Astrocyte (in vitro differentiated cells and primary cell): ENCODE data around the gene CCDC191. TPM values are rescaled to one million over a fixed set of nuclear protein-coding genes. Genes with fewer than 3 reads are reported as not detected.

ENCODE experiments used
- DNase-seq: peaks from one replicate; pipeline ENCODE4 v3.0.0-alpha.2; 2010; ENCODE audit warnings: low read depth
- FAIRE-seq: peaks from 2 replicates; lab custom pipeline; 2011; peaks lifted over from hg19 to GRCh38; lab: Jason Lieb, UNC
- H2AFZ ChIP-seq: 2 replicates; pipeline ENCODE4 v1.6.0; 2012; ENCODE audit warnings: low read depth, low read length, inconsistent platforms
- H3K27ac ChIP-seq: 2 replicates; pipeline ENCODE4 v1.5.1; 2011; ENCODE audit warnings: low read depth, low read length, inconsistent platforms
- H3K27me3 ChIP-seq: 2 replicates; pipeline ENCODE4 v1.6.0; 2011; ENCODE audit warnings: low read length, inconsistent platforms; ENCODE audit not compliant: insufficient read depth
- H3K36me3 ChIP-seq: 2 replicates; pipeline ENCODE4 v1.5.1; 2011; ENCODE audit warnings: low read length, inconsistent platforms; ENCODE audit not compliant: insufficient read depth
- H3K4me1 ChIP-seq: 2 replicates; pipeline ENCODE4 v1.5.1; 2011; ENCODE audit warnings: low read length, inconsistent platforms; ENCODE audit not compliant: insufficient read depth
- H3K4me2 ChIP-seq: 2 replicates; pipeline ENCODE4 v1.6.0; 2012; ENCODE audit warnings: low read length, inconsistent platforms
- H3K4me3 ChIP-seq: 2 replicates; pipeline ENCODE4 v1.5.1; 2011; ENCODE audit warnings: low read depth, mild to moderate bottlenecking, low read length, inconsistent platforms; ENCODE audit not compliant: insufficient read depth
- H3K79me2 ChIP-seq: 2 replicates; pipeline ENCODE4 v1.6.0; 2012; ENCODE audit warnings: mild to moderate bottlenecking, low read length, inconsistent platforms; ENCODE audit not compliant: insufficient read depth
- H3K9ac ChIP-seq: 2 replicates; pipeline ENCODE4 v1.6.0; 2012; ENCODE audit warnings: mild to moderate bottlenecking, low read length, inconsistent platforms
- H3K9me3 ChIP-seq: 2 replicates; pipeline ENCODE4 v1.5.1; 2012; ENCODE audit warnings: low read depth, mild to moderate bottlenecking, low read length, inconsistent platforms; ENCODE audit not compliant: insufficient read depth
- H4K20me1 ChIP-seq: 2 replicates; pipeline ENCODE4 v1.6.0; 2012; ENCODE audit warnings: low read length, inconsistent platforms; ENCODE audit not compliant: insufficient read depth
- H3K27ac Mint-ChIP-seq: one replicate; pipeline ENCODE4 v1.8.0; 2021; ENCODE audit warnings: mild to moderate bottlenecking, mixed read lengths; ENCODE audit not compliant: unreplicated experiment
- H3K27me3 Mint-ChIP-seq: one replicate; pipeline ENCODE4 v1.8.0; 2021; ENCODE audit warnings: low read depth, mixed read lengths; ENCODE audit not compliant: unreplicated experiment
- H3K36me3 Mint-ChIP-seq: one replicate; pipeline ENCODE4 v1.8.0; 2021; ENCODE audit warnings: low read depth, mixed read lengths; ENCODE audit not compliant: unreplicated experiment
- H3K4me1 Mint-ChIP-seq: one replicate; pipeline ENCODE4 v1.8.0; 2021; ENCODE audit warnings: low read depth, mixed read lengths; ENCODE audit not compliant: unreplicated experiment
- H3K4me3 Mint-ChIP-seq: one replicate; pipeline ENCODE4 v1.8.0; 2021; ENCODE audit warnings: mild to moderate bottlenecking, moderate library complexity, mixed read lengths; ENCODE audit not compliant: unreplicated experiment
- H3K9me3 Mint-ChIP-seq: one replicate; pipeline ENCODE4 v1.8.0; 2021; ENCODE audit warnings: mild to moderate bottlenecking, mixed read lengths; ENCODE audit not compliant: unreplicated experiment
- EZH2 ChIP-seq: IDR thresholded peaks from 2 replicates; pipeline ENCODE4 v1.6.1; 2012; ENCODE audit warnings: mild to moderate bottlenecking, low read length, inconsistent platforms; ENCODE audit not compliant: insufficient read depth
- total RNA-seq: library from RNA; stranded (reverse); gene quantifications from 2 replicates; pipeline ENCODE4 v1.2.1, GENCODE V29; 2021
- TF ChIP-seq, protein P1 (sequence below): IDR thresholded peaks from 2 replicates; pipeline ENCODE4 v1.5.1; 2011; ENCODE audit warnings: low read depth, mild to moderate bottlenecking, inconsistent platforms, low read length, moderate library complexity; ENCODE audit not compliant: insufficient read depth

CCDC191 gene
- total RNA-seq, 1 donor from 2014 or later: 2.5 TPM

DNA sequence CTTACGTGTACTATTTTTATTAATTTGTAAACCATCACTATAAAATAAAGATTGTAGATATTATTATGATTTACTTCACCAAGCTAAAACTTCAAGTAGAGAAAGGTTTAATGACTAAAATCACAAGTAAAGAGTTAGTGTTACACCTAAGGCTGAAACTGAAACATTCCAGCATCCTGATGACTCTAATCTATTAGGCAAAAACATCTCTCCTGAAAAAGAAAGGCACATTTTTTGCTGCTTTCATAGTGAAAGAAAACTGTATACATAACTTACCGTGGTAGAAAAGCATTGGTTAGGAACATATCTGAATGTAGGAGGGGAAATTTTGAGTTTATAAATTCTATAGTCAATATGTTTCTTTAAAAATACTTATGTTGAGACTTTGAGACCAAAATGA is 35.4 kb downstream of the CCDC191 start:
- Histone ChIP-seq H3K36me3 (no peaks in the 10 kb centered on the region), H4K20me1 (no peaks in the 10 kb centered on the region), H3K9ac (no peak overlapping the region), H3K4me1 (no peaks in the 10 kb centered on the region), H3K4me3 (no peak overlapping the region), H3K9me3 (no peaks in the 10 kb centered on the region), H3K27ac (no peak overlapping the region), H3K79me2 (no peaks in the 10 kb centered on the region), H3K27me3 (no peaks in the 10 kb centered on the region), H3K4me2 (no peak overlapping the region), H2AFZ (no peak overlapping the region)
- no peak for DNase-seq
- Mint-ChIP-seq H3K9me3 (no peaks in the 10 kb centered on the region), H3K36me3 (peaks cover 2% of the 10 kb centered on the region), H3K4me1 (no peaks in the 10 kb centered on the region), H3K4me3 (no peak overlapping the region), H3K27ac (no peak overlapping the region), H3K27me3 (no peaks in the 10 kb centered on the region)
- FAIRE-seq: no peak
- TF ChIP-seq EZH2: no peak
- TF ChIP-seq, protein P1, sequence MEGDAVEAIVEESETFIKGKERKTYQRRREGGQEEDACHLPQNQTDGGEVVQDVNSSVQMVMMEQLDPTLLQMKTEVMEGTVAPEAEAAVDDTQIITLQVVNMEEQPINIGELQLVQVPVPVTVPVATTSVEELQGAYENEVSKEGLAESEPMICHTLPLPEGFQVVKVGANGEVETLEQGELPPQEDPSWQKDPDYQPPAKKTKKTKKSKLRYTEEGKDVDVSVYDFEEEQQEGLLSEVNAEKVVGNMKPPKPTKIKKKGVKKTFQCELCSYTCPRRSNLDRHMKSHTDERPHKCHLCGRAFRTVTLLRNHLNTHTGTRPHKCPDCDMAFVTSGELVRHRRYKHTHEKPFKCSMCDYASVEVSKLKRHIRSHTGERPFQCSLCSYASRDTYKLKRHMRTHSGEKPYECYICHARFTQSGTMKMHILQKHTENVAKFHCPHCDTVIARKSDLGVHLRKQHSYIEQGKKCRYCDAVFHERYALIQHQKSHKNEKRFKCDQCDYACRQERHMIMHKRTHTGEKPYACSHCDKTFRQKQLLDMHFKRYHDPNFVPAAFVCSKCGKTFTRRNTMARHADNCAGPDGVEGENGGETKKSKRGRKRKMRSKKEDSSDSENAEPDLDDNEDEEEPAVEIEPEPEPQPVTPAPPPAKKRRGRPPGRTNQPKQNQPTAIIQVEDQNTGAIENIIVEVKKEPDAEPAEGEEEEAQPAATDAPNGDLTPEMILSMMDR: no peak

GRCh38 chr3:114019486-114019885 is 36.8 kb downstream of the CCDC191 start:
- H3K36me3 ChIP-seq: no peaks in the 10 kb centered on the region
- FAIRE-seq: no peak
- Mint-ChIP-seq H3K27ac (no peak overlapping the region), H3K9me3 (no peaks in the 10 kb centered on the region), H3K36me3 (peaks cover 2% of the 10 kb centered on the region), H3K27me3 (no peaks in the 10 kb centered on the region), H3K4me3 (no peak overlapping the region), H3K4me1 (no peaks in the 10 kb centered on the region)
- H3K9ac ChIP-seq: no peak overlapping the region
- no peak overlapping the region for H2AFZ ChIP-seq
- H3K4me2 ChIP-seq: no peak overlapping the region
- H3K27me3 ChIP-seq: no peaks in the 10 kb centered on the region
- no peaks in the 10 kb centered on the region for H3K79me2 ChIP-seq
- no peak for TF ChIP-seq EZH2
- TF ChIP-seq, protein P1: no peak
- no peaks in the 10 kb centered on the region for H3K9me3 ChIP-seq
- no peak overlapping the region for H3K27ac ChIP-seq
- H4K20me1 ChIP-seq: no peaks in the 10 kb centered on the region
- H3K4me3 ChIP-seq: no peak overlapping the region
- no peak for DNase-seq
- no peaks in the 10 kb centered on the region for H3K4me1 ChIP-seq

GRCh38 chr3:114014211-114014610 is 42.1 kb downstream of the CCDC191 start:
- Mint-ChIP-seq H3K4me3 (no peak overlapping the region), H3K9me3 (no peaks in the 10 kb centered on the region), H3K36me3 (no peaks in the 10 kb centered on the region), H3K4me1 (no peaks in the 10 kb centered on the region), H3K27me3 (no peaks in the 10 kb centered on the region), H3K27ac (no peak overlapping the region)
- no peaks in the 10 kb centered on the region for H3K4me1 ChIP-seq
- no peaks in the 10 kb centered on the region for H3K27me3 ChIP-seq
- TF ChIP-seq EZH2: no peak
- TF ChIP-seq, protein P1: no peak
- H3K4me3 ChIP-seq: no peak overlapping the region
- H2AFZ ChIP-seq: no peak overlapping the region
- FAIRE-seq (no peak), DNase-seq (no peak)
- H3K4me2 ChIP-seq: no peak overlapping the region
- H3K9me3 ChIP-seq: no peaks in the 10 kb centered on the region
- H4K20me1 ChIP-seq: no peaks in the 10 kb centered on the region
- no peak overlapping the region for H3K27ac ChIP-seq
- H3K36me3 ChIP-seq: no peaks in the 10 kb centered on the region
- no peak overlapping the region for H3K9ac ChIP-seq
- no peaks in the 10 kb centered on the region for H3K79me2 ChIP-seq
